Naive thymus-derived CD8-positive, alpha-beta T cell (primary cell): ENCODE measurements around the gene ALDH3A2. TPM values are rescaled to one million over a fixed set of nuclear protein-coding genes. Genes with fewer than 3 reads are reported as not detected.
"Not testable (repeated sequence)": the region's sequence is repeated elsewhere in the genome, so short reads cannot be mapped to it uniquely, and the experiment has no call there.

Experiments
- ATAC-seq, 2 donors: fragments of 150-1000 bp; cut with Tn5 transposase in 1 of 2; sonication (Bioruptor Pico), chemical (Tn5 transposase) in 1 of 2; 1 replicate in 1 of 2; 2 replicates in 1 of 2; pipeline ENCODE4 v1.10.0; 2021; ENCODE audit warnings: mild to moderate bottlenecking in 2 of 2, moderate library complexity in 2 of 2
- POLR2A ChIA-PET: fragments of 350-600 bp; sonication (Branson Sonifier 250); formaldehyde crosslinking; loops from one replicate; lab custom pipeline; 2021; ENCODE audit warnings: antibody characterized with exemption; lab: Charles Lee
- DNase-seq, 10 donors: peaks; one replicate each; pipeline versions ENCODE4 v3.0.0 to v3.0.0-alpha.2; 2020 to 2022
- H3K27ac Mint-ChIP-seq, 10 donors: one replicate each; pipeline ENCODE4 v1.8.0; 2020 to 2022; ENCODE audit warnings: mild to moderate bottlenecking in 10 of 10, mixed read lengths in 10 of 10, moderate library complexity in 4 of 10, inconsistent platforms in 1 of 10
- H3K27me3 Mint-ChIP-seq, 5 donors: one replicate each; pipeline ENCODE4 v1.8.0; 2021 to 2022; ENCODE audit warnings: mixed read lengths in 5 of 5
- H3K36me3 Mint-ChIP-seq, 3 donors: one replicate each; pipeline ENCODE4 v1.8.0; 2020 to 2022; ENCODE audit warnings: mixed read lengths in 3 of 3, mild to moderate bottlenecking in 2 of 3, inconsistent platforms in 1 of 3
- H3K4me1 Mint-ChIP-seq, 4 donors: one replicate each; pipeline ENCODE4 v1.8.0; 2021 to 2022; ENCODE audit warnings: mixed read lengths in 4 of 4
- H3K4me3 Mint-ChIP-seq, 10 donors: one replicate each; pipeline ENCODE4 v1.8.0; 2020 to 2022; ENCODE audit warnings: mild to moderate bottlenecking in 10 of 10, mixed read lengths in 10 of 10, moderate library complexity in 6 of 10, inconsistent platforms in 1 of 10
- H3K9me3 Mint-ChIP-seq, 9 donors: one replicate each; pipeline ENCODE4 v1.8.0; 2020 to 2022; ENCODE audit warnings: mixed read lengths in 9 of 9, mild to moderate bottlenecking in 3 of 9, inconsistent platforms in 1 of 9, moderate library complexity in 1 of 9
- polyA plus RNA-seq, 3 donors: library from polyadenylated mRNA; unstranded; fragments of 300-500 nt; fragmentation: Illumina TruSeq; gene quantifications; one replicate each; pipeline ENCODE4 v1.2.3, GENCODE V29; 2021
- total RNA-seq, 8 experiments: library from RNA in 2 of 8; stranded (reverse) in 2 of 8; gene quantifications; one replicate each; pipeline ENCODE4 v1.2.3 and lab custom pipeline; 2021 to 2026

Gene ALDH3A2
- total and polyA plus RNA-seq, 5 experiments from 2014 or later, result 20.6 to 67.0 (median 23.6) TPM

DNA sequence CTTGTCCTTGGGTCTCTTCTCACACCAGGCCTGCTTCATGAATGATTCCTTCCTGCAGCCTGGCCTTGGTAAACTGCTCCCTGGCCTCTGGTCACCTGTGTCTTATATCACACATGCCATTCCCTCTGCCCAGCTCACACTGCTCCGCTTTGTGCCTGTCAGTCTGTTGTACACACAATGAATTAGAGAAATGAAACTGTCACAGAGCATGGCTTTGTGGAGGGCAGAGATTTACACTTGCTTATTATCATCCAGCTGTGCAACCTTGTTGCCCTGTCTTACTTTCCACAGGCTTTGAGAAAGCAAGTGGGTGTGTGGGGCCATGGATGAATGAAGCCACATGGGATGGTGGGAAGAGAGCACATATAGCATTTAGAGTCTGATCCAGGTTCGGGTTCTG, 22.4 kb downstream of the ALDH3A2 start:
- peaks cover 0 to 7% (median 2%) of the 10 kb centered on the region in 4 donors for H3K4me1 Mint-ChIP-seq
- no peak overlapping the region for H3K4me3 Mint-ChIP-seq
- ATAC-seq (no peak), DNase-seq (no peak)
- POLR2A ChIA-PET, result interaction anchor here (1.3 kb wide), 1 partner anchor 9 kb away, joined by 5 read pairs; no protein-coding TSS in a partner anchor
- H3K27me3 Mint-ChIP-seq, result no peaks in the 10 kb centered on the region
- peaks cover 3 to 63% (median 20%) of the 10 kb centered on the region in 3 donors for H3K36me3 Mint-ChIP-seq
- no peak overlapping the region for H3K27ac Mint-ChIP-seq
- H3K9me3 Mint-ChIP-seq, result no peaks in the 10 kb centered on the region

DNA sequence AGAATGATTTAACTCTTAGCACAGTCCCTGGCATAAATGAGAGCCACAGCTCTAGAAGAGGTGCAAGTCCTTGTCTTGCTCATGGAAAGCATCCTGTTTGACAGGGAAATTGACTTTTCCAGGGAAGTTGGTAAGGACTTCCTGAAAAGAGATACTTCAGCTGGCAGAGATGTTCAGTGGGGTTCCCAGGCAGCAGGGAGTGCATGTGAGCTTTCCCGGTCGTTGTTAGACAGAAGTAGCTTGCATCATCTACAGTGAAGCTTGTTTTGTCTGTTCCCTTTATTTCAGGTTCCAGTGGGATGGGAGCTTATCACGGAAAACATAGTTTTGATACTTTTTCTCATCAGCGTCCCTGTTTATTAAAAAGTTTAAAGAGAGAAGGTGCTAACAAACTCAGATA, 22.9 kb downstream of the ALDH3A2 start:
- H3K4me1 Mint-ChIP-seq, result peaks cover 0 to 7% (median 2%) of the 10 kb centered on the region in 4 donors
- POLR2A ChIA-PET, result no interaction called here
- ATAC-seq (no peak), DNase-seq (no peak)
- H3K27me3 Mint-ChIP-seq, result no peaks in the 10 kb centered on the region
- H3K36me3 Mint-ChIP-seq, result peaks cover 5 to 60% (median 22%) of the 10 kb centered on the region in 3 donors
- no peak overlapping the region for H3K27ac Mint-ChIP-seq
- H3K4me3 Mint-ChIP-seq, result no peak overlapping the region
- H3K9me3 Mint-ChIP-seq, result no peaks in the 10 kb centered on the region

DNA sequence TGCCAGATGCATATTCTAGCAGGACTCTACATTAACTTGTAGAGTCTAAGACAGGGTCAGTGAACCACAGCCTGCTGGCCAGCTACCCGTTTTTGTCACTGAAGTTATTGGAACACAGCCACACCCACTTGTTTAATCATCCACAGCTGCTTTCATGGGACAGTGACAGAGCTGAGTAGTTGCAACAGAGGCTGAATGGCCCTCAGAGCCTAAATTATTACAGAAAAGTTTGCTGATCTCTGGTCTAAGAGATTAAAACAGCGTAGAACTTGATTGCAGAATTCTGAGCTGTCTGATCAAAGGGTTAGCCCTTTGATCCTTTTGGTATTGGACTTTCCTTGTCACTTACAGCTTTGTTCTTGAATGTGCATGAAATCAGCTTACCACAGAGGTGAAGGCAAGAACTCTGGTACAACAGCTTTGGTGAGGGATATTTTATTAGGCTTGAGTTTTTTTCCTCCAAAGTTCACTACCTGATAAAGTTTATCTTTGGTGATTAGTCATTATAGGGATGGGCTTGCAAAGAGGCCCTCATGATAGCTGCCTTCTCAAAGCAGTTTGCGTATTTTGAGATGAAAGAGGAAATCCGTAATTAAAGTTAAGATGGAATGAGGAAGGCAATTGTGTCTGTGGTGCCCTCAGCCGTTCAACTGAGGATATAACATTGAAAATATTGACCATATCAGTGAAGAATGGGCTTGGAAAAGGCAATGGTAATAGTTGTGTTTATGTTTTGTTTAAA, 23.6 kb downstream of the ALDH3A2 start:
- DNase-seq, result no peak
- Mint-ChIP-seq H3K27ac (peak overlapping the region in 2 of 10 donors; percentile 28 to 70), H3K27me3 (no peaks in the 10 kb centered on the region), H3K4me3 (no peak overlapping the region), H3K36me3 (peaks cover 5 to 64% (median 27%) of the 10 kb centered on the region in 3 donors), H3K4me1 (peaks cover 0 to 7% (median 2%) of the 10 kb centered on the region in 4 donors), H3K9me3 (no peaks in the 10 kb centered on the region)
- ATAC-seq, result no peak
- POLR2A ChIA-PET, result interaction anchor here (0.9 kb wide), 1 partner anchor 19 kb away, joined by 3 read pairs; no protein-coding TSS in a partner anchor

DNA sequence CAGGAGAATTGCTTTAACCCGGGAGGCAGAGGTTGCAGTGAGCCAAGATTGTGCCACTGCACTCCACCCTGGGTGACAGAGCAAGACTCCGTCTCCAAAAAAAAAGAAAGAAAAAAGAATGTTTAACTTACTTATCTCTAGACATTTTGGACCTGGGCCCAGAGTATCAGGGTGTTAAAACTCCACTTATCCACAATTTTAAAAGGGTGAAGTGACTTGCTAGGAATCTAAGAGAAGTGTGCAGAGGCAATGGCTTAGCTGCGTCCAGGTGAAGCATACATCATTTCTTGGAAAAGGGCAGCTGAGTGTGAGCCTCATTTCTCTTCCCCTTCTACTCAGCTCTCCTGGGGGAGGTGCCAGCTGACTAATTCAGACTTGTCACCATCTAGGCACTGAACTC, 25.1 kb downstream of the ALDH3A2 start:
- no peaks in the 10 kb centered on the region for H3K27me3 Mint-ChIP-seq
- H3K9me3 Mint-ChIP-seq, result no peaks in the 10 kb centered on the region
- H3K36me3 Mint-ChIP-seq, result peaks cover 5 to 64% (median 27%) of the 10 kb centered on the region in 3 donors
- DNase-seq (no peak), ATAC-seq (no peak)
- H3K4me1 Mint-ChIP-seq, result peaks cover 0 to 7% (median 2%) of the 10 kb centered on the region in 4 donors
- no peak overlapping the region for H3K4me3 Mint-ChIP-seq
- H3K27ac Mint-ChIP-seq, result no peak overlapping the region
- POLR2A ChIA-PET, result no interaction called here

DNA sequence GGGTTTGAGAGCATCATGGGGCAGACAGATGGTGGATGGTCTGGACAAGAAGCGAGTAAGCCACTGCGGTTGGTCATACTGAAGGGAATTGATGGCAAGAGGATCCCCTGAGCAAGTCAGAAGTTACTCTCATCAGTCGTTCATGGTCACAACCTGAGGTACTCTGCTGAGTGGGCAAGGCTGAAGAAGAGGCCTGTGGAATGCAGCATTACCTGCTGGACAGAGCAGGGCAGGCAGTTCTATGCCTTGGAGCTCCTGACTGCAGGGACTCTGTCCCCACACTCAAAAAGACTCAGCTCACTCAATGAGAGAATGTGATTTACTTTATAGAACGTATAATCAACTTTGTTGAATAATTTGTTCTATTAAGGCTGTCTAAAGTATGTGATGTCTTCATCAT, 28.3 kb downstream of the ALDH3A2 start:
- ATAC-seq (no peak), DNase-seq (no peak)
- peaks cover 5 to 34% (median 22%) of the 10 kb centered on the region in 3 donors for H3K36me3 Mint-ChIP-seq
- no peak overlapping the region for H3K4me3 Mint-ChIP-seq
- peaks cover 0 to 2% (median 0%) of the 10 kb centered on the region in 4 donors for H3K4me1 Mint-ChIP-seq
- peak overlapping the region in 3 of 10 donors; percentile 11 to 68 (median 37) for H3K27ac Mint-ChIP-seq
- POLR2A ChIA-PET, result interaction anchor here (1.2 kb wide), 1 partner anchor 376 kb away, joined by 4 read pairs; no protein-coding TSS in a partner anchor
- H3K9me3 Mint-ChIP-seq, result no peaks in the 10 kb centered on the region
- no peaks in the 10 kb centered on the region for H3K27me3 Mint-ChIP-seq

DNA sequence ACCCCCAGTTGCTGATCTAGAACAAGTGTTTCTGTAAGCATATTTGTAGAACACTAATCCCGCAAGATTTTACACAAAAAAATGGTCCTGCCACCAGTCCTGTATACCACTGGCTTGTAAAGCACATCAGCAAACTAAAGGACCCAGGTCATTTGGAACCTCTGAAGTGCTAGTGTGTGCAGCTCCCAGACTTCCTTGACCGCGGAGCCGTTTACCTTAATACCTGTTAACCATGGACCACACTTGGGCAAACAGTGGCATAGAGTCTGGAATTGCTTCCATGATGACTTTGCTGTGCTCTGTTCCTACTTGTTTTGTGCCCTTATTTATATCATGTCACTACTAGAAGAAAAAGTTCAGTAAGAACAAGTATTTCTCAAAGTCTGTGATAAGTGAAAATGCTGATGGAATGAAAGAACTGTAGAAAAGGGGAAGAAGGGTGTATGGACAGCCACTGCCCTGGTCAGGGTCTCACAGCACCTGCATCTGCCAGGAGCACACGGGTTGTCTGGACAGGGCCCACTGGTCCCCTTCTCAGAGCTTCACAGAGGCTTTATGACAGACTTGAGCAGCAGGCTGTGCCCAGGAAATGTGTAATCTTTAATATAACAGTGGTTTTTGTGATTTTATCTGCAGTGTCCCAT, 29.3 kb downstream of the ALDH3A2 start:
- DNase-seq (no peak), ATAC-seq (no peak)
- POLR2A ChIA-PET, result interaction anchor here (1.2 kb wide), 1 partner anchor 377 kb away, joined by 4 read pairs; no protein-coding TSS in a partner anchor
- Mint-ChIP-seq H3K27me3 (no peaks in the 10 kb centered on the region), H3K9me3 (no peaks in the 10 kb centered on the region), H3K36me3 (peaks cover 5 to 24% (median 14%) of the 10 kb centered on the region in 3 donors), H3K4me3 (no peak overlapping the region), H3K4me1 (peaks cover 0 to 2% (median 0%) of the 10 kb centered on the region in 4 donors), H3K27ac (peak overlapping the region in 1 of 10 donors; percentile 29)

DNA sequence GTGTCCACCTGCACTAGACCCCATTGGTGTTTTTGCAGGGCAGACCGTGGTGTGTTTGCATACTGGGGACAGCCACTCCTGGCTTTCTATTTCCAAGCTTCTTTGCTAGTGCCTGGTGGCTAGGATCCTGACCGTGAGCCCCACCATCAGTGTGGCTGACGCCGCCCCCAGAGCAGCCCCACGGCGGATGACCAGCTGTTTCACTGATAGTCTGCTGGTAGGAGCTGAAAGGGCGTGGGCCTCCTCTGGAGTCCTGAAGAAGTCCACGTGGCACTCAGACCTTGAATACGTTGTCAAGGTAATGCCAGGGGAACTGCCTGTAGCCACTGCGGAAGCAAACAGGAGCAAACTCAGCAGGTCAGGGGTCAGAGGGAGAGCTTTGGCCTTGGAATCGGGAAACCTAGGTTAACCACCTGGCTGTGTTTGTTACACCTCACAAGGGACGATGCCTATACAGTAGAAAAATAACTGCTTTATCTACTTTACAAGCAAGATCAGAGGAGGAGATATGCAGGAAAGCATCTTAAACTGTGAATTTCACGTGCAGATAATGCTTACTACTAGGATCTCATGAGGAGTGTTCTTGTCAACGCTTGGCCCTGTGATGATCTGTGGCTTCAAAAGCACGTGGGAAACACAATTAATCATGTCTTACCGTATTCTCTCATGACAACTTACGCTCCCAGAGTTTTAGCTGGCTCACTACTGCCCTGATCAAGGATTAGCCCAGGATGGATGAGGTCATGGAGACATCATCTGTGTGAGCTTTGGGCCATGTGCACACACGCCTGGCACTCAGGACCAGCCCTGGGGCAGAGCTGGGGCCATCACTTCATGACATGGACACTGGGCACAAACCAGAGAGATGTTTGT, 30.3 kb downstream of the ALDH3A2 start:
- H3K27ac Mint-ChIP-seq, result peak overlapping the region in 1 of 10 donors; percentile 14
- ATAC-seq (no peak), DNase-seq (no peak)
- POLR2A ChIA-PET, result interaction anchor here (0.5 kb wide), 1 partner anchor 786 kb away, joined by 3 read pairs; no protein-coding TSS in a partner anchor
- H3K9me3 Mint-ChIP-seq, result no peaks in the 10 kb centered on the region
- peaks cover 0 to 2% (median 0%) of the 10 kb centered on the region in 4 donors for H3K4me1 Mint-ChIP-seq
- no peaks in the 10 kb centered on the region for H3K27me3 Mint-ChIP-seq
- no peak overlapping the region for H3K4me3 Mint-ChIP-seq
- peaks cover 5 to 19% (median 14%) of the 10 kb centered on the region in 3 donors for H3K36me3 Mint-ChIP-seq

DNA sequence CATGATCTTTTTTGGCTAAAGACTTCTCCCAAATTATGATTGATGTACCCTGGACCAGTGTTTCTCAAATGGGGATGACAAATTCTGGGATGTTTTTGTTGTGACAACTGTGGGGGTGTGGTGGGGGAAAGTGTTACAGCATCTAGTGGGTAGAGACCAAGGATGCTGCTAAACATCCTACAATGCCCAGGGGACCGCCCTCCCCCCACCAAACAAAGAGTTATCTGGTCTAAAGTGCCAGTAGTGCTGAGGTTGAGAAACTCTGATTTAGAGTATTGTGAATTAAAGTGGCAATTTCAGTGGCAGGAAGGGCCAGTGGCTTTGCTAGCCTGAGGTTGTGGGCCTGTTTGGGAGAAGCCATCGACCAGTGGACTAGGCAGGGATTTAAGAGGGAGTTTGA, 34.6 kb downstream of the ALDH3A2 start:
- peaks cover 0 to 4% (median 1%) of the 10 kb centered on the region in 3 donors for H3K36me3 Mint-ChIP-seq
- POLR2A ChIA-PET, result no interaction called here
- H3K4me3 Mint-ChIP-seq, result no peak overlapping the region
- peaks cover 0 to 2% (median 0%) of the 10 kb centered on the region in 4 donors for H3K4me1 Mint-ChIP-seq
- no peak overlapping the region for H3K27ac Mint-ChIP-seq
- H3K27me3 Mint-ChIP-seq, result peaks cover 0 to 5% (median 0%) of the 10 kb centered on the region in 5 donors
- DNase-seq (no peak), ATAC-seq (no peak)
- H3K9me3 Mint-ChIP-seq, result peaks cover 0 to 3% (median 0%) of the 10 kb centered on the region in 9 donors

DNA sequence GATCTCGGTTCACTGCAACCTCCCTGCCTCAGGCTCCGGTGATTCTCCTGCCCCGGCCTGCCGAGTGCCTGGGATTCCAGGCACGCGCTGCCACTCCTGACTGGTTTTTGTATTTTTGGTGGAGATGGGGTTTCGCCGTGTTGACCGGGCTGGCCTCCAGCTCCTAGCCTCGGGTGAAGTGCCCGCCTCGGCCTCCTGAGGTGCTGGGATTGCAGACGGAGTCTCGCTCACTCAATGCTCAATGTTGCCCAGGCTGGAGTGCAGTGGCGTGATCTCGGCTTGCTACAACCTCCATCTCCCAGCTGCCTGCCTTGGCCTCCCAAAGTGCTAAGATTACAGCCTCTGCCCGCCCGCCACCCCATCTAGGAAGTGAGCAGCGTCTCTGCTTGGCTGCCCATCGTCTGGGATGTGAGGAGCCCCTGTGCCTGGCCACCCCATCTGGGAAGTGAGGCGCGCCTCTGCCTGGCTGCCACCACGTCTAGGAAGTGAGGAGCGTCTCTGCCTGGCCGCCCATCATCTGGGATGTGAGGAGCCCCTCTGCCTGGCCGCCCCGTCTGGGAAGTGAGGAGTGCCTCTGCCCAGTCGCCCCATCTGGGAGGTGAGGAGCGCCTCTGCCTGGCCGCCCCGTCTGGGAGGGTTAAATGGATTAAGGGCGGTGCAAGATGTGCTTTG, 36.5 kb downstream of the ALDH3A2 start:
- H3K4me3 Mint-ChIP-seq, POLR2A ChIA-PET, H3K36me3 Mint-ChIP-seq, DNase-seq, ATAC-seq, H3K9me3 Mint-ChIP-seq, H3K27me3 Mint-ChIP-seq, H3K4me1 Mint-ChIP-seq, H3K27ac Mint-ChIP-seq: not testable (repeated sequence)

DNA sequence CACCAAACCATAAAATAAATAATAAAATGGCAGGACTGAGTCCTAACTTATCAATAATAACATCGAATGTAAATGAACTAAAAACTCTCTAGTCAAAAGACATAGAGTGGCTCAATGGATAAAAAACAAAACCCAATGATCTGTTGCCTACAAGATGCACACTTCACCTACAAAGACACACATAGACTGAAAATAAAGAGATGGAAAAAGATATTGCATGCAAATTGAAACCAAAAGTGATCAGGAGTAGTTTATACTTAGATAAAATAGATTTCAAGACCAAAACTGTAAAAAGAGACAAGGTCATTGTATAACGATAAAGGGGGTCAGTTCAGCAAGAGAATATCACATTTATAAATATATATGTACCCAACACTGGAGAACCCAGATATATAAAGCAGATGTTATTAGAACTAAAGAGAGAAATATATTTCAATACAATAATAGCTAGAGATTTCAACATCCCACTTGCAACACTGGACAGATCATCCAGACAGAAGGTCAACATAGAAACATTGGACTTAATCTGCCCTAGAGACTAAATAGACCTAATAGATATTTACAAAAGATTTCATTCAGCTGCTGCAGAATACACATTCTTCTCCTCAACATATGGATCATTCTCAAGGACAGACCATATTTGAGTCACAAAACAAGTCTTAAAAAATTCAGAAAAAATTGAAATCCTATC, 38.0 kb downstream of the ALDH3A2 start:
- peaks cover 0 to 3% (median 0%) of the 10 kb centered on the region in 9 donors for H3K9me3 Mint-ChIP-seq
- no peak overlapping the region for H3K4me3 Mint-ChIP-seq
- peaks cover 0 to 5% (median 0%) of the 10 kb centered on the region in 5 donors for H3K27me3 Mint-ChIP-seq
- no peak for ATAC-seq
- no peak for DNase-seq
- peaks cover 0 to 2% (median 0%) of the 10 kb centered on the region in 4 donors for H3K4me1 Mint-ChIP-seq
- no peak overlapping the region for H3K27ac Mint-ChIP-seq
- peaks cover 0 to 4% (median 1%) of the 10 kb centered on the region in 3 donors for H3K36me3 Mint-ChIP-seq
- POLR2A ChIA-PET, result no interaction called here

DNA sequence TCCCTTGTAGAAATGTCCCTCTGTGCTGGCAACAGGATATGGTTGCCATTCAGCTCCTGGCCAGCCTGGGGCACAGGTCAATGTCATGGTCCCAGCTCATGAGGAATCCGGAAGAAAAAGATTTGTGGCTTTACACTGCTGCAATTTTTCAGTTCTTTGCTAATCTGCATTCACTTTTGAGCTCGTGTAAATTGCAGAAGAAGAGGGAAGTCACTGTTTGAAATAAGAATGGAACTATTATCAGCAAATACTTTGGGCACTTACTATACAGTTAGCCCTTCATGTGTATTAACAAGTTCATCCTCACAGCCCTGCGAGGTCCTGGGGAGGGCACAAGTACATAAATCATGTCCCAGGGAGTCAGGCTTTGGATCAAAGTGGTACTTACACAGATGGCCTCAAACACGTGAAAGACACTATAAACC, 53.7 kb downstream of the ALDH3A2 start:
- Mint-ChIP-seq H3K4me3 (no peak overlapping the region), H3K27me3 (no peaks in the 10 kb centered on the region), H3K27ac (peak overlapping the region in 3 of 10 donors; percentile 53 to 70 (median 66)), H3K9me3 (no peaks in the 10 kb centered on the region), H3K36me3 (no peaks in the 10 kb centered on the region), H3K4me1 (no peaks in the 10 kb centered on the region)
- DNase-seq (no peak), ATAC-seq (no peak)
- POLR2A ChIA-PET, result interaction anchor here (0.5 kb wide), 1 partner anchor 1121 kb away, joined by 3 read pairs; no protein-coding TSS in a partner anchor
